Esophagus squamous epithelium (tissue), 5 donors: Measurements from ENCODE around the gene INSM1. TPM values are rescaled to one million over a fixed set of nuclear protein-coding genes. Genes with fewer than 3 reads are reported as not detected.

Experiments
- DNase-seq: peaks from one replicate; lab custom pipeline; 2025; lab: John Stamatoyannopoulos, UW
- H3K27ac ChIP-seq, 4 donors: fragments of 200-600 bp; sonication (generic); one replicate each; pipeline ENCODE4 v1.5.1; 2016 to 2019; ENCODE audit warnings: mild to moderate bottlenecking in 1 of 4
- H3K27me3 ChIP-seq, 4 donors: fragments of 200-600 bp; sonication (generic); 1 replicate in 3 of 4; 2 replicates in 1 of 4; pipeline versions ENCODE4 v1.5.1 to v1.6.0; 2017 to 2021; ENCODE audit warnings: antibody characterized with exemption in 1 of 4
- H3K36me3 ChIP-seq, 3 donors: fragments of 200-600 bp; sonication (generic); one replicate each; pipeline ENCODE4 v1.5.1; 2016 to 2019
- H3K4me1 ChIP-seq, 3 donors: fragments of 200-600 bp; sonication (generic); one replicate each; pipeline ENCODE4 v1.5.1; 2017 to 2019
- H3K4me3 ChIP-seq, 4 donors: fragments of 200-600 bp; sonication (generic); 1 replicate in 3 of 4; 2 replicates in 1 of 4; pipeline ENCODE4 v1.5.1; 2016 to 2019; ENCODE audit warnings: mild to moderate bottlenecking in 2 of 4, moderate library complexity in 1 of 4
- H3K9me3 ChIP-seq, 3 donors: fragments of 200-600 bp; sonication (generic); one replicate each; pipeline ENCODE4 v1.5.1; 2016 to 2019
- CTCF ChIP-seq, 6 experiments: fragments of 450-650 bp in 4 of 6; fragments of 200-600 bp in 2 of 6; sonication (generic) in 2 of 6; IDR thresholded peaks; one replicate each; pipeline ENCODE4 v1.5.1; 2016 to 2019; ENCODE audit warnings: antibody characterized with exemption in 6 of 6, mild to moderate bottlenecking in 4 of 6, moderate library complexity in 4 of 6
- POLR2A ChIP-seq, 4 donors: fragments of 450-650 bp; IDR thresholded peaks; one replicate each; pipeline ENCODE4 v1.6.1; 2017; ENCODE audit warnings: antibody characterized with exemption in 4 of 4, mild to moderate bottlenecking in 4 of 4, moderate library complexity in 3 of 4
- whole genome bisulfite sequencing, 2 donors: methylation state at CpG; one replicate each; pipeline ENCODE4 v1.1.5; 2018; 5-methylcytosine and 5-hydroxymethylcytosine counted together
- intact Hi-C: fragments of 100-400 bp; cut with DNase I; formaldehyde crosslinking; loops from one replicate; pipeline ENCODE4 v1.15.0; 2022
- total RNA-seq, 4 donors: library from RNA; depleted of rRNA; stranded (reverse); fragments of >200 nt; gene quantifications; one replicate each; pipeline ENCODE4 v1.1.0, GENCODE V29; 2016
- donor health status: DM: yes; HTN: yes; CAD: no.

The INSM1 gene
- total RNA-seq, 4 donors from 2014 or later, result not detected

GRCh38 chr20:20390393-20390792, 22.5 kb downstream of the INSM1 start:
- Histone ChIP-seq H3K4me1 (no peaks in the 10 kb centered on the region), H3K27ac (no peak overlapping the region), H3K27me3 (no peaks in the 10 kb centered on the region), H3K9me3 (no peaks in the 10 kb centered on the region), H3K36me3 (peaks cover 3 to 54% (median 11%) of the 10 kb centered on the region in 3 donors), H3K4me3 (no peak overlapping the region)
- 93 to 97% methylated on average over 9 of the region's 9 CpGs for WGBS, 2 donors
- TF ChIP-seq CTCF (IDR thresholded peaks at IDR 0.05), result no peak
- no peak for TF ChIP-seq POLR2A (IDR thresholded peaks at IDR 0.05)
- intact Hi-C loops, result no loop called here
- DNase-seq, result no peak

GRCh38 chr20:20391115-20391514, 23.2 kb downstream of the INSM1 start:
- Histone ChIP-seq H3K4me3 (no peak overlapping the region), H3K36me3 (peaks cover 3 to 60% (median 11%) of the 10 kb centered on the region in 3 donors), H3K4me1 (no peaks in the 10 kb centered on the region), H3K27ac (no peak overlapping the region), H3K27me3 (no peaks in the 10 kb centered on the region), H3K9me3 (no peaks in the 10 kb centered on the region)
- WGBS, 2 donors, result 80 to 83% methylated on average over 3 to 4 of the region's 4 CpGs
- TF ChIP-seq CTCF (IDR thresholded peaks at IDR 0.05), result no peak
- no peak for TF ChIP-seq POLR2A (IDR thresholded peaks at IDR 0.05)
- DNase-seq, result no peak
- intact Hi-C loops, result no loop called here

GRCh38 chr20:20391766-20392165, 23.9 kb downstream of the INSM1 start:
- Histone ChIP-seq H3K4me1 (no peaks in the 10 kb centered on the region), H3K36me3 (peaks cover 3 to 64% (median 11%) of the 10 kb centered on the region in 3 donors), H3K27ac (no peak overlapping the region), H3K9me3 (no peaks in the 10 kb centered on the region), H3K27me3 (no peaks in the 10 kb centered on the region), H3K4me3 (no peak overlapping the region)
- 76 to 99% methylated on average over 5 to 11 of the region's 13 CpGs for WGBS, 2 donors
- TF ChIP-seq CTCF (IDR thresholded peaks at IDR 0.05), result no peak
- no peak for TF ChIP-seq POLR2A (IDR thresholded peaks at IDR 0.05)
- DNase-seq, result no peak
- intact Hi-C loops, result no loop called here

GRCh38 chr20:20393207-20394120, 25.6 kb downstream of the INSM1 start:
- 60 to 78% methylated on average over 20 of the region's 20 CpGs for WGBS, 2 donors
- no peak for TF ChIP-seq POLR2A (IDR thresholded peaks at IDR 0.05)
- no peak for TF ChIP-seq CTCF (IDR thresholded peaks at IDR 0.05)
- intact Hi-C loops, result no loop called here
- DNase-seq, result no peak
- H3K9me3 ChIP-seq, result no peaks in the 10 kb centered on the region
- no peak overlapping the region for H3K27ac ChIP-seq
- H3K4me1 ChIP-seq, result no peaks in the 10 kb centered on the region
- H3K27me3 ChIP-seq, result no peaks in the 10 kb centered on the region
- H3K4me3 ChIP-seq, result no peak overlapping the region
- H3K36me3 ChIP-seq, result peaks cover 3 to 64% (median 11%) of the 10 kb centered on the region in 3 donors

- H3K36me3 ChIP-seq, result peaks cover 3 to 63% (median 11%) of the 10 kb centered on the region in 3 donors
These were observed 27.2 kb downstream of the INSM1 start for GRCh38 chr20:20395087-20395486.

More at GRCh38 chr20:20395087-20395486, 27.2 kb downstream of the INSM1 start:
- H3K9me3 ChIP-seq, result no peaks in the 10 kb centered on the region
- no peaks in the 10 kb centered on the region for H3K4me1 ChIP-seq
- no peak overlapping the region for H3K4me3 ChIP-seq
- H3K27me3 ChIP-seq, result no peaks in the 10 kb centered on the region
- intact Hi-C loops, result no loop called here
- TF ChIP-seq CTCF (IDR thresholded peaks at IDR 0.05) (no peak), POLR2A (IDR thresholded peaks at IDR 0.05) (no peak)
- no peak for DNase-seq
- H3K27ac ChIP-seq, result no peak overlapping the region
- 83 to 92% methylated on average over 1 to 11 of the region's 12 CpGs for WGBS, 2 donors
